ENCODE measurements around the gene HLA-G. TPM values are rescaled to one million over a fixed set of nuclear protein-coding genes. Genes with fewer than 3 reads are reported as not detected.

The HLA-G gene
- total and polyA plus RNA-seq, 9 of the 15 experiments (the other 6 are each of a cell fraction or from before 2014, with no cell fraction given), result 0.13 TPM; not detected in 8

DNA sequence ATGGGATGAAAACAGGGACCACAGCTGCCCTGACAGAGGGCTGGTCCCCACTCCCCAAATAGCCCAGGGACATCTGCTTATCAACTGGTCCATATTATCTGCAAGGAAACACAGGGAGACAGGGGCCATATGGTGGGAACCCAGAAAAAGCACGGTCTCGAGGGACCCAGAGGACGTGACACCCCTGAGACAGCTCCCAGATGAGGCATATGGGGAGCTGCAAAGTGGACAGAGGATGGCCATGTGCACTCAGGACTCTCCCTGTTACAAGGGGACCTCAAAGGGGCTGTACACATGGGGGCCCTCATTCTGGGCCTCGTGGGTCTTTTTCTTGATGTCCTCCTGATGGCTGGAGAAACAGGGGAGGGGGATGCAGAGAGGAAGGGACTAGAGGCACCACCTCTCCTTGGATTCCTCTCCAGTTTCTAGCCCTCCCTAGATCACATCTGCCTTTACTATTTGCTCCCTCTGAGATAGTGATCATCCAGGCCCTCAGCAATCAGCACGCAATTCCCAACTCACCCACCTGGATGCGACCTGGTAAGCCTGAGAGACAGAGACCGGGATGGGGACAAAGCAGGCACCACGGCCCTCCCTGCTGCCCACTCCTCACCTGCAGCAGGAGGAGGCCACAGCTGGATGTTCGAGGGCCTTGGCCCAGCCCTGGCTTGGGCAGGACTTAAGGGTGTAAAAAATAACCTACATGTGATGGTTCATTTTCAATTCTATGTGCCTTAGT lies 13.1 kb upstream of the HLA-G start (continued):
- TF ChIP-seq, protein P1, sequence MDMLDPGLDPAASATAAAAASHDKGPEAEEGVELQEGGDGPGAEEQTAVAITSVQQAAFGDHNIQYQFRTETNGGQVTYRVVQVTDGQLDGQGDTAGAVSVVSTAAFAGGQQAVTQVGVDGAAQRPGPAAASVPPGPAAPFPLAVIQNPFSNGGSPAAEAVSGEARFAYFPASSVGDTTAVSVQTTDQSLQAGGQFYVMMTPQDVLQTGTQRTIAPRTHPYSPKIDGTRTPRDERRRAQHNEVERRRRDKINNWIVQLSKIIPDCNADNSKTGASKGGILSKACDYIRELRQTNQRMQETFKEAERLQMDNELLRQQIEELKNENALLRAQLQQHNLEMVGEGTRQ (CRISPR knock-in tag; IDR thresholded peaks at IDR 0.05), result no peak
- TF ChIP-seq JUND (IDR thresholded peaks at IDR 0.05; ENCODE audit: borderline replicate concordance, low read depth, low read length), result no peak
- no peak for TF ChIP-seq JUND (tag; IDR thresholded peaks at IDR 0.05; ENCODE audit: borderline replicate concordance, low read depth, low read length)
- TF ChIP-seq, protein P2, sequence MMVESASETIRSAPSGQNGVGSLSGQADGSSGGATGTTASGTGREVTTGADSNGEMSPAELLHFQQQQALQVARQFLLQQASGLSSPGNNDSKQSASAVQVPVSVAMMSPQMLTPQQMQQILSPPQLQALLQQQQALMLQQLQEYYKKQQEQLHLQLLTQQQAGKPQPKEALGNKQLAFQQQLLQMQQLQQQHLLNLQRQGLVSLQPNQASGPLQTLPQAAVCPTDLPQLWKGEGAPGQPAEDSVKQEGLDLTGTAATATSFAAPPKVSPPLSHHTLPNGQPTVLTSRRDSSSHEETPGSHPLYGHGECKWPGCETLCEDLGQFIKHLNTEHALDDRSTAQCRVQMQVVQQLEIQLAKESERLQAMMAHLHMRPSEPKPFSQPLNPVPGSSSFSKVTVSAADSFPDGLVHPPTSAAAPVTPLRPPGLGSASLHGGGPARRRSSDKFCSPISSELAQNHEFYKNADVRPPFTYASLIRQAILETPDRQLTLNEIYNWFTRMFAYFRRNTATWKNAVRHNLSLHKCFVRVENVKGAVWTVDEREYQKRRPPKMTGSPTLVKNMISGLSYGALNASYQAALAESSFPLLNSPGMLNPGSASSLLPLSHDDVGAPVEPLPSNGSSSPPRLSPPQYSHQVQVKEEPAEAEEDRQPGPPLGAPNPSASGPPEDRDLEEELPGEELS (CRISPR knock-in tag; IDR thresholded peaks at IDR 0.05; ENCODE audit: borderline replicate concordance), result no peak
- TF ChIP-seq, protein P3, sequence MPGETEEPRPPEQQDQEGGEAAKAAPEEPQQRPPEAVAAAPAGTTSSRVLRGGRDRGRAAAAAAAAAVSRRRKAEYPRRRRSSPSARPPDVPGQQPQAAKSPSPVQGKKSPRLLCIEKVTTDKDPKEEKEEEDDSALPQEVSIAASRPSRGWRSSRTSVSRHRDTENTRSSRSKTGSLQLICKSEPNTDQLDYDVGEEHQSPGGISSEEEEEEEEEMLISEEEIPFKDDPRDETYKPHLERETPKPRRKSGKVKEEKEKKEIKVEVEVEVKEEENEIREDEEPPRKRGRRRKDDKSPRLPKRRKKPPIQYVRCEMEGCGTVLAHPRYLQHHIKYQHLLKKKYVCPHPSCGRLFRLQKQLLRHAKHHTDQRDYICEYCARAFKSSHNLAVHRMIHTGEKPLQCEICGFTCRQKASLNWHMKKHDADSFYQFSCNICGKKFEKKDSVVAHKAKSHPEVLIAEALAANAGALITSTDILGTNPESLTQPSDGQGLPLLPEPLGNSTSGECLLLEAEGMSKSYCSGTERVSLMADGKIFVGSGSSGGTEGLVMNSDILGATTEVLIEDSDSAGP (CRISPR knock-in tag; IDR thresholded peaks at IDR 0.05), result no peak
- TF ChIP-seq FOXK2 (conservative IDR thresholded peaks at IDR 0.05 in 1 of 2, IDR thresholded peaks at IDR 0.05 in 1 of 2; ENCODE audit: low read depth in 2 of 2), result no peak
- TF ChIP-seq RBM39 (optimal IDR thresholded peaks at IDR 0.05; ENCODE audit: low read depth, low read length), result no peak
- TF ChIP-seq NR4A1 (CRISPR knock-in tag; IDR thresholded peaks at IDR 0.05), result no peak
- no peak for TF ChIP-seq NR4A1 (tag; IDR thresholded peaks at IDR 0.05)
- TF ChIP-seq, protein P4, sequence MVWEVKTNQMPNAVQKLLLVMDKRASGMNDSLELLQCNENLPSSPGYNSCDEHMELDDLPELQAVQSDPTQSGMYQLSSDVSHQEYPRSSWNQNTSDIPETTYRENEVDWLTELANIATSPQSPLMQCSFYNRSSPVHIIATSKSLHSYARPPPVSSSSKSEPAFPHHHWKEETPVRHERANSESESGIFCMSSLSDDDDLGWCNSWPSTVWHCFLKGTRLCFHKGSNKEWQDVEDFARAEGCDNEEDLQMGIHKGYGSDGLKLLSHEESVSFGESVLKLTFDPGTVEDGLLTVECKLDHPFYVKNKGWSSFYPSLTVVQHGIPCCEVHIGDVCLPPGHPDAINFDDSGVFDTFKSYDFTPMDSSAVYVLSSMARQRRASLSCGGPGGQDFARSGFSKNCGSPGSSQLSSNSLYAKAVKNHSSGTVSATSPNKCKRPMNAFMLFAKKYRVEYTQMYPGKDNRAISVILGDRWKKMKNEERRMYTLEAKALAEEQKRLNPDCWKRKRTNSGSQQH (CRISPR knock-in tag; IDR thresholded peaks at IDR 0.05), result no peak
- no peak for TF ChIP-seq TCF7 (IDR thresholded peaks at IDR 0.05; ENCODE audit: borderline replicate concordance)
- no peak for TF ChIP-seq SAFB (IDR thresholded peaks at IDR 0.05; ENCODE audit: borderline replicate concordance, low read depth, low read length)
- no peak for TF ChIP-seq LEF1 (IDR thresholded peaks at IDR 0.05)
- TF ChIP-seq MAFK (IDR thresholded peaks at IDR 0.05; ENCODE audit: low read length), result no peak
- TF ChIP-seq, protein P5, sequence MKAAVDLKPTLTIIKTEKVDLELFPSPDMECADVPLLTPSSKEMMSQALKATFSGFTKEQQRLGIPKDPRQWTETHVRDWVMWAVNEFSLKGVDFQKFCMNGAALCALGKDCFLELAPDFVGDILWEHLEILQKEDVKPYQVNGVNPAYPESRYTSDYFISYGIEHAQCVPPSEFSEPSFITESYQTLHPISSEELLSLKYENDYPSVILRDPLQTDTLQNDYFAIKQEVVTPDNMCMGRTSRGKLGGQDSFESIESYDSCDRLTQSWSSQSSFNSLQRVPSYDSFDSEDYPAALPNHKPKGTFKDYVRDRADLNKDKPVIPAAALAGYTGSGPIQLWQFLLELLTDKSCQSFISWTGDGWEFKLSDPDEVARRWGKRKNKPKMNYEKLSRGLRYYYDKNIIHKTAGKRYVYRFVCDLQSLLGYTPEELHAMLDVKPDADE (conservative IDR thresholded peaks at IDR 0.05; ENCODE audit: control insufficient read depth, low read depth, low read length), result no peak; the same call in 1 of the 2 replicates
- TF ChIP-seq MCM2 (IDR thresholded peaks at IDR 0.05; ENCODE audit: low read depth), result no peak
- TF ChIP-seq DMBX1 (CRISPR knock-in tag; IDR thresholded peaks at IDR 0.05; ENCODE audit: borderline replicate concordance), result no peak
- TF ChIP-seq POLR2AphosphoS5 (IDR thresholded peaks at IDR 0.05; ENCODE audit: control insufficient read depth, insufficient read depth, low read depth, low read length), result peak; percentile 83
- peak; percentile 18; the same call in 1 of the 2 replicates for TF ChIP-seq ZBTB7A (IDR thresholded peaks at IDR 0.05; ENCODE audit: borderline replicate concordance, control insufficient read depth, low read depth, low read length)
- no peak for TF ChIP-seq SOX6 (IDR thresholded peaks at IDR 0.05)
- no peak for TF ChIP-seq RBBP5 (IDR thresholded peaks at IDR 0.05; ENCODE audit: borderline replicate concordance, insufficient read depth, low read length, poor library complexity, severe bottlenecking)
